ENCODE measurements around the gene GOLGA3. TPM values are rescaled to one million over a fixed set of nuclear protein-coding genes. Genes with fewer than 3 reads are reported as not detected.
"Not testable (repeated sequence)": the region's sequence is repeated elsewhere in the genome, so short reads cannot be mapped to it uniquely, and the experiment has no call there.

Gene GOLGA3, protein sequence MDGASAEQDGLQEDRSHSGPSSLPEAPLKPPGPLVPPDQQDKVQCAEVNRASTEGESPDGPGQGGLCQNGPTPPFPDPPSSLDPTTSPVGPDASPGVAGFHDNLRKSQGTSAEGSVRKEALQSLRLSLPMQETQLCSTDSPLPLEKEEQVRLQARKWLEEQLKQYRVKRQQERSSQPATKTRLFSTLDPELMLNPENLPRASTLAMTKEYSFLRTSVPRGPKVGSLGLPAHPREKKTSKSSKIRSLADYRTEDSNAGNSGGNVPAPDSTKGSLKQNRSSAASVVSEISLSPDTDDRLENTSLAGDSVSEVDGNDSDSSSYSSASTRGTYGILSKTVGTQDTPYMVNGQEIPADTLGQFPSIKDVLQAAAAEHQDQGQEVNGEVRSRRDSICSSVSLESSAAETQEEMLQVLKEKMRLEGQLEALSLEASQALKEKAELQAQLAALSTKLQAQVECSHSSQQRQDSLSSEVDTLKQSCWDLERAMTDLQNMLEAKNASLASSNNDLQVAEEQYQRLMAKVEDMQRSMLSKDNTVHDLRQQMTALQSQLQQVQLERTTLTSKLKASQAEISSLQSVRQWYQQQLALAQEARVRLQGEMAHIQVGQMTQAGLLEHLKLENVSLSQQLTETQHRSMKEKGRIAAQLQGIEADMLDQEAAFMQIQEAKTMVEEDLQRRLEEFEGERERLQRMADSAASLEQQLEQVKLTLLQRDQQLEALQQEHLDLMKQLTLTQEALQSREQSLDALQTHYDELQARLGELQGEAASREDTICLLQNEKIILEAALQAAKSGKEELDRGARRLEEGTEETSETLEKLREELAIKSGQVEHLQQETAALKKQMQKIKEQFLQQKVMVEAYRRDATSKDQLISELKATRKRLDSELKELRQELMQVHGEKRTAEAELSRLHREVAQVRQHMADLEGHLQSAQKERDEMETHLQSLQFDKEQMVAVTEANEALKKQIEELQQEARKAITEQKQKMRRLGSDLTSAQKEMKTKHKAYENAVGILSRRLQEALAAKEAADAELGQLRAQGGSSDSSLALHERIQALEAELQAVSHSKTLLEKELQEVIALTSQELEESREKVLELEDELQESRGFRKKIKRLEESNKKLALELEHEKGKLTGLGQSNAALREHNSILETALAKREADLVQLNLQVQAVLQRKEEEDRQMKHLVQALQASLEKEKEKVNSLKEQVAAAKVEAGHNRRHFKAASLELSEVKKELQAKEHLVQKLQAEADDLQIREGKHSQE (N-terminal part only)
- total RNA-seq (2014; rRNA removed; shearing (Covaris generic)) (36.4 and 57.8 TPM in 2 replicates), polyA plus RNA-seq (2016; fragmentation: Nextera tagmentation; extraction: Ambion mirVana) (10.3 and 12.7 TPM in 2 replicates)
- long read RNA-seq, partial matches to known transcripts, result 5 of 10 reads
- long read RNA-seq, other reads (novel, unspliced or antisense), result 5 of 10 reads

DNA sequence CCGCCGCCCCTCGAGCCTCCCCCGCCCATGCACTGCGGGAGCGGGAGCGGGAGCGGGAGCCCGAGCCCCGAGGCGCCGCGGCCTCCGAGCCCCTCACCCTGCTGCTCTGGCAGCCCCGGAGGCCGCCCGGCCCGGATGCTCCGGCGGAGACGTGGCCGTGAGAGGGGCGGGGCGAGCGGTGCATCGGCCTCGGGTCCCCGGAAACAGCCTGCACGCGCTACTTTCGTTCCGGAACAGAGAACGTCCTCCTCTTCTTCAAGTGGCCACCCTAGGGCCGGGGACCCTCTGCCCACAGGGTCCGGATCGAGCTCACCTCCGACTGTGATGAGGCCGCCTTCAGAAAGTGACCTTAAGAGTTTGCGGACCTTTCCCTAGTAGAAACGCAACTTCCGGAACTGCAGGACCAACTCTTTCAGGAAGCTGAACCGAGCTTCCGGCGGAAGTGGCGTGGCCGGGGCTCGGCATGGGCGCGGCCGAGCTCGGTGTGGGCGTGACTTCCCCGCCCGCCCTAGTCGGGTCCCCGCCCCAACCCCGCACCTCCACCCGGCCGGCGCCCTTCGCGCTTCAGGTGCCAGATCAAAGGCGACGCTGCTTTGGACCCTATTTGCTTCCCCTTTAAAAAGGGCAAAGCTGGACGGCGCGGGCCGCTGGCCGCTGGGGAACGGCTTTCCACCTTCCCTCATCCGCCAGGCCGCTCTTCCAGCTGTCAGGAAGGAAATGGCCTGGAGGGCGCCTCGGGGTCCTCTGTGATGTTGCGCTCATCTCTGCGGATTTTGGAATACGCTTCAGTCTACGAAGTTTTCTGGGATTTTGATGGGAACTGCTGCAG lies at the start of gene GOLGA3:
Gene GOLGA3 (minus strand): TSS at position 164 of the 829 bp plus-strand sequence. CDS start 6,741 bp downstream, outside the sequence.
- ATAC-seq, result peak; percentile 97
- peaks cover 12% of the 10 kb centered on the region for H3K4me1 Mint-ChIP-seq
- H3K9me2 ChIP-seq (ENCODE audit: insufficient read depth), result no peaks in the 10 kb centered on the region
- DNase-seq (ENCODE audit: low spot score), result peak; percentile 97
- peak within 1 kb of the TSS; percentile 100 for H3K27ac ChIP-seq (ENCODE audit: low read depth)
- peak within 1 kb of the TSS; percentile 94 for H2AFZ ChIP-seq
- H3K4me3 ChIP-seq, result peak within 1 kb of the TSS; percentile 95
- H3K36me3 Mint-ChIP-seq (ENCODE audit: low read depth), result peaks cover 31% of the 10 kb centered on the region
- peak within 1 kb of the TSS; percentile 91 for H3K4me3 Mint-ChIP-seq
- no peaks in the 10 kb centered on the region; the same call in 1 of the 2 replicates for H3K36me3 ChIP-seq (ENCODE audit: insufficient read depth)
- H3K79me2 ChIP-seq (replicated peaks; ENCODE audit: insufficient read depth), result peaks cover 32% of the 10 kb centered on the region
- H3K9me3 Mint-ChIP-seq, result peaks cover 2% of the 10 kb centered on the region; the same call in 1 of the 3 replicates
- peaks cover 4% of the 10 kb centered on the region; the same call in 1 of the 2 replicates for H4K20me1 ChIP-seq (replicated peaks; ENCODE audit: insufficient read depth)
- H3K27me3 Mint-ChIP-seq (ENCODE audit: insufficient read depth, low read depth, poor library complexity), result peaks cover 5% of the 10 kb centered on the region
- peaks cover 10% of the 10 kb centered on the region; the same call in 1 of the 2 replicates for H3F3A ChIP-seq (replicated peaks; ENCODE audit: low read depth)
- no peaks in the 10 kb centered on the region for H3K27me3 ChIP-seq (ENCODE audit: insufficient read depth)
- H3K4me2 ChIP-seq, result peak within 1 kb of the TSS; percentile 95
- H3K4me1 ChIP-seq (ENCODE audit: insufficient read depth), result peaks cover 8% of the 10 kb centered on the region
- TF ChIP-seq, protein P1, sequence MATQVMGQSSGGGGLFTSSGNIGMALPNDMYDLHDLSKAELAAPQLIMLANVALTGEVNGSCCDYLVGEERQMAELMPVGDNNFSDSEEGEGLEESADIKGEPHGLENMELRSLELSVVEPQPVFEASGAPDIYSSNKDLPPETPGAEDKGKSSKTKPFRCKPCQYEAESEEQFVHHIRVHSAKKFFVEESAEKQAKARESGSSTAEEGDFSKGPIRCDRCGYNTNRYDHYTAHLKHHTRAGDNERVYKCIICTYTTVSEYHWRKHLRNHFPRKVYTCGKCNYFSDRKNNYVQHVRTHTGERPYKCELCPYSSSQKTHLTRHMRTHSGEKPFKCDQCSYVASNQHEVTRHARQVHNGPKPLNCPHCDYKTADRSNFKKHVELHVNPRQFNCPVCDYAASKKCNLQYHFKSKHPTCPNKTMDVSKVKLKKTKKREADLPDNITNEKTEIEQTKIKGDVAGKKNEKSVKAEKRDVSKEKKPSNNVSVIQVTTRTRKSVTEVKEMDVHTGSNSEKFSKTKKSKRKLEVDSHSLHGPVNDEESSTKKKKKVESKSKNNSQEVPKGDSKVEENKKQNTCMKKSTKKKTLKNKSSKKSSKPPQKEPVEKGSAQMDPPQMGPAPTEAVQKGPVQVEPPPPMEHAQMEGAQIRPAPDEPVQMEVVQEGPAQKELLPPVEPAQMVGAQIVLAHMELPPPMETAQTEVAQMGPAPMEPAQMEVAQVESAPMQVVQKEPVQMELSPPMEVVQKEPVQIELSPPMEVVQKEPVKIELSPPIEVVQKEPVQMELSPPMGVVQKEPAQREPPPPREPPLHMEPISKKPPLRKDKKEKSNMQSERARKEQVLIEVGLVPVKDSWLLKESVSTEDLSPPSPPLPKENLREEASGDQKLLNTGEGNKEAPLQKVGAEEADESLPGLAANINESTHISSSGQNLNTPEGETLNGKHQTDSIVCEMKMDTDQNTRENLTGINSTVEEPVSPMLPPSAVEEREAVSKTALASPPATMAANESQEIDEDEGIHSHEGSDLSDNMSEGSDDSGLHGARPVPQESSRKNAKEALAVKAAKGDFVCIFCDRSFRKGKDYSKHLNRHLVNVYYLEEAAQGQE (IDR thresholded peaks at IDR 0.05; ENCODE audit: unreplicated experiment), result no peak
- TF ChIP-seq STAT1 (IDR thresholded peaks at IDR 0.05; ENCODE audit: unreplicated experiment) (no peak), CREB1 (CRISPR knock-in tag; IDR thresholded peaks at IDR 0.05; ENCODE audit: low read depth) (peak; percentile 86), ZNF114 (CRISPR knock-in tag; IDR thresholded peaks at IDR 0.05) (peak; percentile 87; the same call in 1 of the 2 replicates), EZH2 (IDR thresholded peaks at IDR 0.05; ENCODE audit: low read depth, unreplicated experiment) (no peak), NANOG (IDR thresholded peaks at IDR 0.05; ENCODE audit: borderline replicate concordance) (no peak), POLR2AphosphoS5 (IDR thresholded peaks at IDR 0.05; ENCODE audit: low read depth) (peak; percentile 73)
- TF ChIP-seq, protein P2, sequence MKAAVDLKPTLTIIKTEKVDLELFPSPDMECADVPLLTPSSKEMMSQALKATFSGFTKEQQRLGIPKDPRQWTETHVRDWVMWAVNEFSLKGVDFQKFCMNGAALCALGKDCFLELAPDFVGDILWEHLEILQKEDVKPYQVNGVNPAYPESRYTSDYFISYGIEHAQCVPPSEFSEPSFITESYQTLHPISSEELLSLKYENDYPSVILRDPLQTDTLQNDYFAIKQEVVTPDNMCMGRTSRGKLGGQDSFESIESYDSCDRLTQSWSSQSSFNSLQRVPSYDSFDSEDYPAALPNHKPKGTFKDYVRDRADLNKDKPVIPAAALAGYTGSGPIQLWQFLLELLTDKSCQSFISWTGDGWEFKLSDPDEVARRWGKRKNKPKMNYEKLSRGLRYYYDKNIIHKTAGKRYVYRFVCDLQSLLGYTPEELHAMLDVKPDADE (IDR thresholded peaks at IDR 0.05), result peak; percentile 79
- peak within 1 kb of the TSS; percentile 100 for H3K27ac Mint-ChIP-seq

DNA sequence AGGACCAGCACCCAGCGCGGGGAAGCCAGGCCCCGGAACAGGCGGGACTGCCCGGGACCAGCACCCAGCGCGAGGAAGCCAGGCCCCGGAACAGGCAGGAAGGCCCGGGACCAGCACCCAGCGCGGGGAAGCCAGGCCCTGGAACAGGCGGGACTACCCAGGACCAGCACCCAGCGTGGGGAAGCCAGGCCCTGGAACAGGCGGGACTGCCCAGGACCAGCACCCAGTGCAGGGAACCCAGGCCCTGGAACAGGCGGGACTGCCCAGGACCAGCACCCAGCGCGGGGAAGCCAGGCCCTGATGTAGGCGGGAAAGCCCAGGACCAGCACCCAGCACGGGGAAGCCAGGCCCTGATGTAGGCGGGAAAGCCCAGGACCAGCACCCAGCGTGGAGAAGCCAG lies 46.0 kb upstream of the GOLGA3 start:
- not testable (repeated sequence) for ATAC-seq; H3F3A ChIP-seq (replicated peaks; ENCODE audit: low read depth); H3K4me2 ChIP-seq; H3K27me3 Mint-ChIP-seq (ENCODE audit: insufficient read depth, low read depth, poor library complexity); H3K4me3 ChIP-seq; H2AFZ ChIP-seq; H4K20me1 ChIP-seq (replicated peaks; ENCODE audit: insufficient read depth); H3K27ac Mint-ChIP-seq; H3K9me3 Mint-ChIP-seq; H3K27me3 ChIP-seq (ENCODE audit: insufficient read depth); H3K4me1 ChIP-seq (ENCODE audit: insufficient read depth); DNase-seq (ENCODE audit: low spot score); H3K27ac ChIP-seq (ENCODE audit: low read depth); H3K9me2 ChIP-seq (ENCODE audit: insufficient read depth); H3K4me3 Mint-ChIP-seq; H3K79me2 ChIP-seq (replicated peaks; ENCODE audit: insufficient read depth); H3K4me1 Mint-ChIP-seq
- H3K36me3 ChIP-seq (ENCODE audit: insufficient read depth), result 0 out of 2 replicates have a peak, but pooled peaks cover 17% of the 10 kb centered on the region
- peaks cover 38% of the 10 kb centered on the region for H3K36me3 Mint-ChIP-seq (ENCODE audit: low read depth)

Measured in GM23338 (cell line).